Measurements from ENCODE around the gene GJB2.

The GJB2 gene

DNA sequence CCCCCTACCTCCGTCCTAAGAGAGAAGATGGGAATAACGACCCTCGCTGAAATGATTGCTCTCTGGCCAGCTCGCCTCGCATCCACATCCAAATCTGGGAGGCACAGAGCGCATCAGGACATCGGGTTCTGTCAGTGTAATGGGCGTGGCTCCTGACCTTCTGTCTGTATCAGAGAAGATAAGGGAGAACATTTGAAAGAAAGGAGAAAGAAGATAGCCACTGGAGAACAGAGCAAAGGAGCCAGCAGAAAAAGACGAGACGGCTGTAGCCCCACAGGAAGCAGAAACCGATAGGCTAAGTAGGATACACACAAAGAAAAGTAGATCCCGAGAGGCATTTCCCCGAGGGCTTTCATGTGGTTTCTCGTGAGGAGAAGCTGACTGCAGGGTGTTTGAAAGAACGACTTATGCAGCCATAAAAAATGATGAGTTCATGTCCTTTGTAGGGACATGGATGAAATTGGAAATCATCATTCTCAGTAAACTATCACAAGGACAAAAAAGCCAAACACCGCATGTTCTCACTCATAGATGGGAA, 14.0 kb upstream of the GJB2 start:
- ATAC-seq: no peak

DNA sequence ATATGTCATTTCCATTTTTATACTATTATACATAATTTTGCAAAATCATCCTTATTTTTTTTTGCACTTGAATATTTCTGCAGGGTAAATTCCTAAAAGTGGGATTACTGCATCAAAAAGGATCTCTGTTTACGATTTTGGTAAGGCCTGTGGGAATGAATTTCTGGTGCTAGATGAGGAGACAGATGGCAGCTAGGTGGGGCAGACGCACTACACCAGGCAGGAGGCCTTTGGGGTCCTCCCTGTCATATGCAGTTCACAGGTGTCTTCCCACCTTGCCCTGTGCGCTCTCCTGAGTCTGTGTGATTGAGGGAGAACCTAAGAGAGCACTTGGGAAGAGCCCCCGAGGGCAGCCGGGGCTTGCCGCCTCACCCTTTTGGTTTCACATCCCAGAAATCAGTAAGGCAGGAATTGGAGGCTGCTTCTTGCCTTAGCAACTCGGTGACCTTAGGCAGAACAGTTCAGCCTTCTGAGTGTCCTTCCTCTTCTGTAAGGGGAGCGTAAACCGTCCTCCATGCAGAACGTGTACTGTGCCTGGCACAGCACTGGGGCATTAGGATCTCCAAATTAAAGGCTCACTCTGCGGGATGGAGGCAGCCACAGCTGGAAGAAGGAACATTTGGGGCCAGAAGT, 13.4 kb upstream of the GJB2 start:
- no peak for ATAC-seq
- TF ChIP-seq TCF4 (CRISPR knock-in tag; IDR thresholded peaks at IDR 0.05; ENCODE audit: borderline replicate concordance) (no peak), ZFP30 (CRISPR knock-in tag; IDR thresholded peaks at IDR 0.05) (no peak), SNAI2 (CRISPR knock-in tag; IDR thresholded peaks at IDR 0.05) (no peak), ZFP3 (CRISPR knock-in tag; IDR thresholded peaks at IDR 0.05) (no peak), PPARA (CRISPR knock-in tag; IDR thresholded peaks at IDR 0.05; ENCODE audit: borderline replicate concordance) (no peak), ZNF565 (CRISPR knock-in tag; conservative IDR thresholded peaks at IDR 0.05; ENCODE audit: low read depth) (no peak)
- TF ChIP-seq, protein P1, sequence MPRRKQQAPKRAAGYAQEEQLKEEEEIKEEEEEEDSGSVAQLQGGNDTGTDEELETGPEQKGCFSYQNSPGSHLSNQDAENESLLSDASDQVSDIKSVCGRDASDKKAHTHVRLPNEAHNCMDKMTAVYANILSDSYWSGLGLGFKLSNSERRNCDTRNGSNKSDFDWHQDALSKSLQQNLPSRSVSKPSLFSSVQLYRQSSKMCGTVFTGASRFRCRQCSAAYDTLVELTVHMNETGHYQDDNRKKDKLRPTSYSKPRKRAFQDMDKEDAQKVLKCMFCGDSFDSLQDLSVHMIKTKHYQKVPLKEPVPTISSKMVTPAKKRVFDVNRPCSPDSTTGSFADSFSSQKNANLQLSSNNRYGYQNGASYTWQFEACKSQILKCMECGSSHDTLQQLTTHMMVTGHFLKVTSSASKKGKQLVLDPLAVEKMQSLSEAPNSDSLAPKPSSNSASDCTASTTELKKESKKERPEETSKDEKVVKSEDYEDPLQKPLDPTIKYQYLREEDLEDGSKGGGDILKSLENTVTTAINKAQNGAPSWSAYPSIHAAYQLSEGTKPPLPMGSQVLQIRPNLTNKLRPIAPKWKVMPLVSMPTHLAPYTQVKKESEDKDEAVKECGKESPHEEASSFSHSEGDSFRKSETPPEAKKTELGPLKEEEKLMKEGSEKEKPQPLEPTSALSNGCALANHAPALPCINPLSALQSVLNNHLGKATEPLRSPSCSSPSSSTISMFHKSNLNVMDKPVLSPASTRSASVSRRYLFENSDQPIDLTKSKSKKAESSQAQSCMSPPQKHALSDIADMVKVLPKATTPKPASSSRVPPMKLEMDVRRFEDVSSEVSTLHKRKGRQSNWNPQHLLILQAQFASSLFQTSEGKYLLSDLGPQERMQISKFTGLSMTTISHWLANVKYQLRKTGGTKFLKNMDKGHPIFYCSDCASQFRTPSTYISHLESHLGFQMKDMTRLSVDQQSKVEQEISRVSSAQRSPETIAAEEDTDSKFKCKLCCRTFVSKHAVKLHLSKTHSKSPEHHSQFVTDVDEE (CRISPR knock-in tag; IDR thresholded peaks at IDR 0.05): no peak

More for the DNA sequence above, 14.0 kb upstream of the GJB2 start:
- TF ChIP-seq, protein P2, sequence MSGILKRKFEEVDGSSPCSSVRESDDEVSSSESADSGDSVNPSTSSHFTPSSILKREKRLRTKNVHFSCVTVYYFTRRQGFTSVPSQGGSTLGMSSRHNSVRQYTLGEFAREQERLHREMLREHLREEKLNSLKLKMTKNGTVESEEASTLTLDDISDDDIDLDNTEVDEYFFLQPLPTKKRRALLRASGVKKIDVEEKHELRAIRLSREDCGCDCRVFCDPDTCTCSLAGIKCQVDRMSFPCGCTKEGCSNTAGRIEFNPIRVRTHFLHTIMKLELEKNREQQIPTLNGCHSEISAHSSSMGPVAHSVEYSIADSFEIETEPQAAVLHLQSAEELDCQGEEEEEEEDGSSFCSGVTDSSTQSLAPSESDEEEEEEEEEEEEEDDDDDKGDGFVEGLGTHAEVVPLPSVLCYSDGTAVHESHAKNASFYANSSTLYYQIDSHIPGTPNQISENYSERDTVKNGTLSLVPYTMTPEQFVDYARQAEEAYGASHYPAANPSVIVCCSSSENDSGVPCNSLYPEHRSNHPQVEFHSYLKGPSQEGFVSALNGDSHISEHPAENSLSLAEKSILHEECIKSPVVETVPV (CRISPR knock-in tag; IDR thresholded peaks at IDR 0.05): no peak
- no peak for TF ChIP-seq OSR1 (CRISPR knock-in tag; IDR thresholded peaks at IDR 0.05)
- TF ChIP-seq ARNTL (CRISPR knock-in tag; IDR thresholded peaks at IDR 0.05; ENCODE audit: borderline replicate concordance, low read depth): no peak
- no peak for TF ChIP-seq SNAI2 (CRISPR knock-in tag; IDR thresholded peaks at IDR 0.05)
- TF ChIP-seq, protein P3, sequence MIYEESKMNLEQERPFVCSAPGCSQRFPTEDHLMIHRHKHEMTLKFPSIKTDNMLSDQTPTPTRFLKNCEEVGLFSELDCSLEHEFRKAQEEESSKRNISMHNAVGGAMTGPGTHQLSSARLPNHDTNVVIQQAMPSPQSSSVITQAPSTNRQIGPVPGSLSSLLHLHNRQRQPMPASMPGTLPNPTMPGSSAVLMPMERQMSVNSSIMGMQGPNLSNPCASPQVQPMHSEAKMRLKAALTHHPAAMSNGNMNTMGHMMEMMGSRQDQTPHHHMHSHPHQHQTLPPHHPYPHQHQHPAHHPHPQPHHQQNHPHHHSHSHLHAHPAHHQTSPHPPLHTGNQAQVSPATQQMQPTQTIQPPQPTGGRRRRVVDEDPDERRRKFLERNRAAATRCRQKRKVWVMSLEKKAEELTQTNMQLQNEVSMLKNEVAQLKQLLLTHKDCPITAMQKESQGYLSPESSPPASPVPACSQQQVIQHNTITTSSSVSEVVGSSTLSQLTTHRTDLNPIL (CRISPR knock-in tag; IDR thresholded peaks at IDR 0.05; ENCODE audit: low read depth): no peak
- TF ChIP-seq PPARA (CRISPR knock-in tag; IDR thresholded peaks at IDR 0.05; ENCODE audit: borderline replicate concordance): no peak
- TF ChIP-seq ZNF565 (CRISPR knock-in tag; conservative IDR thresholded peaks at IDR 0.05; ENCODE audit: low read depth): no peak
- TF ChIP-seq ZC3H10 (CRISPR knock-in tag; IDR thresholded peaks at IDR 0.05): no peak
- TF ChIP-seq BACH2 (CRISPR knock-in tag; IDR thresholded peaks at IDR 0.05; ENCODE audit: borderline replicate concordance): no peak
- TF ChIP-seq, protein P1 (CRISPR knock-in tag; IDR thresholded peaks at IDR 0.05): no peak
- no peak for TF ChIP-seq ISL1 (CRISPR knock-in tag; IDR thresholded peaks at IDR 0.05)
- TF ChIP-seq CSDC2 (CRISPR knock-in tag; IDR thresholded peaks at IDR 0.05): no peak
- no peak for TF ChIP-seq TCF4 (CRISPR knock-in tag; IDR thresholded peaks at IDR 0.05; ENCODE audit: borderline replicate concordance)
- no peak for TF ChIP-seq ZFP30 (CRISPR knock-in tag; IDR thresholded peaks at IDR 0.05)
- TF ChIP-seq ZNF8 (CRISPR knock-in tag; IDR thresholded peaks at IDR 0.05): no peak

DNA sequence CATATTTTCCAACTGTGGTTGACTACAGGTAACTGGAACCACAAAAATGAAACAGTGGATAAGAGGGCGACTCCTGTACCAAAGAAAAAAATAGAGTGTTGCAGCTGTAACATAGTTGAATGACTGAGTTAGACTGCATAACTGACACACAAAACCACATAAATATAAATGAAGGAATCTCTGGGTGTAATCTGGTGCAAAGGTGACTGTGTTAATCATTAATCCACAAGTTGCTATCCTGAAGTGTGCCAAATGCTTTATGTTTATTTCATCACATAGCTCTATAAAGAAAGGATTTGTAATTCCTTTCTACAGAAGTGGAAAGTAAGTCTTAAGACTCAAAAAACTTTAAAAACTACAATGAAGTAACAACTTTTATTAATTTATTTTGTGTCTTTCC, 6.0 kb upstream of the GJB2 start:
- ATAC-seq: no peak
- TF ChIP-seq, protein P4, sequence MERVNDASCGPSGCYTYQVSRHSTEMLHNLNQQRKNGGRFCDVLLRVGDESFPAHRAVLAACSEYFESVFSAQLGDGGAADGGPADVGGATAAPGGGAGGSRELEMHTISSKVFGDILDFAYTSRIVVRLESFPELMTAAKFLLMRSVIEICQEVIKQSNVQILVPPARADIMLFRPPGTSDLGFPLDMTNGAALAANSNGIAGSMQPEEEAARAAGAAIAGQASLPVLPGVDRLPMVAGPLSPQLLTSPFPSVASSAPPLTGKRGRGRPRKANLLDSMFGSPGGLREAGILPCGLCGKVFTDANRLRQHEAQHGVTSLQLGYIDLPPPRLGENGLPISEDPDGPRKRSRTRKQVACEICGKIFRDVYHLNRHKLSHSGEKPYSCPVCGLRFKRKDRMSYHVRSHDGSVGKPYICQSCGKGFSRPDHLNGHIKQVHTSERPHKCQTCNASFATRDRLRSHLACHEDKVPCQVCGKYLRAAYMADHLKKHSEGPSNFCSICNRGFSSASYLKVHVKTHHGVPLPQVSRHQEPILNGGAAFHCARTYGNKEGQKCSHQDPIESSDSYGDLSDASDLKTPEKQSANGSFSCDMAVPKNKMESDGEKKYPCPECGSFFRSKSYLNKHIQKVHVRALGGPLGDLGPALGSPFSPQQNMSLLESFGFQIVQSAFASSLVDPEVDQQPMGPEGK (CRISPR knock-in tag; IDR thresholded peaks at IDR 0.05; ENCODE audit: borderline replicate concordance): no peak
- TF ChIP-seq ISL1 (CRISPR knock-in tag; IDR thresholded peaks at IDR 0.05) (no peak), SNAI2 (CRISPR knock-in tag; IDR thresholded peaks at IDR 0.05) (no peak), CSDC2 (CRISPR knock-in tag; IDR thresholded peaks at IDR 0.05) (no peak), ESRRG (CRISPR knock-in tag; IDR thresholded peaks at IDR 0.05) (no peak), ZFP3 (CRISPR knock-in tag; IDR thresholded peaks at IDR 0.05) (no peak)
- TF ChIP-seq, protein P2 (CRISPR knock-in tag; IDR thresholded peaks at IDR 0.05): no peak
- TF ChIP-seq, protein P3 (CRISPR knock-in tag; IDR thresholded peaks at IDR 0.05; ENCODE audit: low read depth): no peak
